KOPT-K1 (cell line): Measurements from ENCODE around the gene UBE2G2.
A peak's percentile ranks its signal among the peaks of the same experiment; 100 is the strongest.

Source experiments
- H3K27ac ChIP-seq: fragments of 200-600 bp; sonication (generic); 2 replicates; pipeline ENCODE4 v1.5.1; 2016; ENCODE audit warnings: antibody characterized with exemption, mild to moderate bottlenecking, low read depth, low read length; ENCODE audit not compliant: poor library complexity, severe bottlenecking
- H3K36me3 ChIP-seq: fragments of 200-600 bp; sonication (generic); 2 replicates; pipeline ENCODE4 v1.5.1; 2017; ENCODE audit warnings: antibody characterized with exemption, mild to moderate bottlenecking, low read length, moderate library complexity; ENCODE audit not compliant: insufficient read depth
- H3K9me3 ChIP-seq: fragments of 200-600 bp; sonication (generic); 2 replicates; pipeline ENCODE4 v1.5.1; 2017; ENCODE audit warnings: antibody characterized with exemption, low read length, mild to moderate bottlenecking; ENCODE audit not compliant: insufficient read depth, poor library complexity, severe bottlenecking

UBE2G2 gene

GRCh38 chr21:44828362-44829056 is 26.9 kb upstream of the UBE2G2 start:
- Histone ChIP-seq H3K9me3 (peaks cover 34% of the 10 kb centered on the region), H3K27ac (no peak overlapping the region), H3K36me3 (no peaks in the 10 kb centered on the region)

- Histone ChIP-seq H3K27ac (no peak overlapping the region), H3K9me3 (peaks cover 38% of the 10 kb centered on the region), H3K36me3 (no peaks in the 10 kb centered on the region)
These were observed 21.6 kb upstream of the UBE2G2 start for GRCh38 chr21:44823179-44823660.

GRCh38 chr21:44822484-44823178 is 21.0 kb upstream of the UBE2G2 start:
- H3K27ac ChIP-seq: no peak overlapping the region
- H3K9me3 ChIP-seq: peaks cover 32% of the 10 kb centered on the region
- H3K36me3 ChIP-seq: no peaks in the 10 kb centered on the region

GRCh38 chr21:44820851-44821250 is 19.2 kb upstream of the UBE2G2 start:
- H3K9me3 ChIP-seq: peaks cover 25% of the 10 kb centered on the region
- no peak overlapping the region for H3K27ac ChIP-seq
- no peaks in the 10 kb centered on the region for H3K36me3 ChIP-seq

GRCh38 chr21:44819283-44820243 is 17.9 kb upstream of the UBE2G2 start:
- Histone ChIP-seq H3K36me3 (no peaks in the 10 kb centered on the region; the same call in 1 of the 2 replicates), H3K27ac (no peak overlapping the region), H3K9me3 (peaks cover 24% of the 10 kb centered on the region)

GRCh38 chr21:44818640-44819011 is 17.0 kb upstream of the UBE2G2 start:
- Histone ChIP-seq H3K27ac (peak overlapping the region; percentile 87), H3K9me3 (peaks cover 20% of the 10 kb centered on the region), H3K36me3 (peaks cover 5% of the 10 kb centered on the region; the same call in 1 of the 2 replicates)

- Histone ChIP-seq H3K9me3 (peaks cover 15% of the 10 kb centered on the region), H3K36me3 (peaks cover 10% of the 10 kb centered on the region; the same call in 1 of the 2 replicates), H3K27ac (peak within 1 kb of the TSS; percentile 87)
These were observed 16.5 kb upstream of the UBE2G2 start, which contains the start of gene SUMO3 for GRCh38 chr21:44817914-44818639. Gene SUMO3 (minus strand): TSS chr21:44818062. CDS start chr21:44817968, 94 bp downstream.

- Histone ChIP-seq H3K9me3 (peaks cover 9% of the 10 kb centered on the region), H3K27ac (peak overlapping the region; percentile 87), H3K36me3 (peaks cover 16% of the 10 kb centered on the region)
These were observed 15.9 kb upstream of the UBE2G2 start for GRCh38 chr21:44817506-44817880.

GRCh38 chr21:44816761-44817505 is 15.3 kb upstream of the UBE2G2 start:
- Histone ChIP-seq H3K27ac (peak overlapping the region; percentile 87), H3K36me3 (peaks cover 22% of the 10 kb centered on the region), H3K9me3 (peaks cover 4% of the 10 kb centered on the region)

GRCh38 chr21:44815852-44816628 is 14.4 kb upstream of the UBE2G2 start:
- no peak overlapping the region for H3K27ac ChIP-seq
- H3K9me3 ChIP-seq: no peaks in the 10 kb centered on the region
- peaks cover 31% of the 10 kb centered on the region for H3K36me3 ChIP-seq

- H3K36me3 ChIP-seq: peaks cover 39% of the 10 kb centered on the region
- no peaks in the 10 kb centered on the region for H3K9me3 ChIP-seq
- no peak overlapping the region for H3K27ac ChIP-seq
These were observed 13.6 kb upstream of the UBE2G2 start for GRCh38 chr21:44815225-44815624.

GRCh38 chr21:44814498-44815023 is 12.9 kb upstream of the UBE2G2 start:
- H3K27ac ChIP-seq: no peak overlapping the region
- no peaks in the 10 kb centered on the region for H3K9me3 ChIP-seq
- peaks cover 45% of the 10 kb centered on the region for H3K36me3 ChIP-seq

GRCh38 chr21:44813727-44814126 is 12.1 kb upstream of the UBE2G2 start:
- H3K27ac ChIP-seq: no peak overlapping the region
- H3K36me3 ChIP-seq: peaks cover 54% of the 10 kb centered on the region
- no peaks in the 10 kb centered on the region for H3K9me3 ChIP-seq
